ENCODE results near the gene CDKN2B-AS1. TPM values are rescaled to one million over a fixed set of nuclear protein-coding genes. Genes with fewer than 3 reads are reported as not detected.

CDKN2B-AS1 gene
- not detected in 5 replicates for total RNA-seq (2022; extraction: Qiagen RNA extraction)

GRCh38 chr9:21994556-21995005 is at the start of gene CDKN2B-AS1:
Gene CDKN2B-AS1 (plus strand): TSS chr9:21994791.

DNA sequence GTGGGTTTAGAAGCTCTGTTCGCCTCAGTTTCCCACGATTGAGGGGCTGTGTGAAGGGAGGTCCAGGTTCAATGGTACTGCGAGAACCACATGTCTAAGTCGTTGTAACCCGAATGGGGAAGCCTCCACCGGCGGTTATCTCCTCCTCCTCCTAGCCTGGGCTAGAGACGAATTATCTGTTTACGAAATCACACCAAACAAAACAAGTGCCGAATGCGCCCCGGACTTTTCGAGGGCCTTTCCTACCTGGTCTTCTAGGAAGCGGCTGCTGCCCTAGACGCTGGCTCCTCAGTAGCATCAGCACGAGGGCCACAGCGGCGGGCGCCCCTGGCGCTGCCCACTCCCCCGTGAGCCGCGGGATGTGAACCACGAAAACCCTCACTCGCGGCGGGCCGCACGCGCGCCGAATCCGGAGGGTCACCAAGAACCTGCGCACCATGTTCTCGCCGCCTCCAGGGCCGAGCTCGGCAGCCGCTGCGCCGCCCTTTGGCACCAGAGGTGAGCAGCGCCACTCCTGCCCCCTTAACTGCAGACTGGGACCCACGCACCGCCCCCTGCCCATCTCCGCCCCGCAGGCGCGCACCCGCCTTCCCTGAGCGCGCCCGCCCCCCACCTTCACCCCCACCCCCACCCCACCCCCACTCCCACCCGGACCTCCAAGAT is 567 bp upstream of the CDKN2B-AS1 start, which contains the start of gene CDKN2A:
Gene CDKN2A (minus strand): TSS at position 500 of the 663 bp plus-strand sequence.

GRCh38 chr9:22008717-22009505 is 14.3 kb downstream of the CDKN2B-AS1 start, which contains the start of gene CDKN2B:
Gene CDKN2B (minus strand): TSS chr9:22009305. CDS start chr9:22008953, 352 bp downstream.

Other genes with a start within 250 kb of the CDKN2B-AS1 start
- gene MTAP, start 192.2 kb upstream of the CDKN2B-AS1 start, total RNA-seq (2022; extraction: Qiagen RNA extraction), result 5.8 to 18.0 TPM (median 9.1 TPM) in 5 replicates
- 0.15 TPM in 1 of 5 replicates, not detected in the others for gene CDKN2A, start 399 bp upstream of the CDKN2B-AS1 start, total RNA-seq (2022; extraction: Qiagen RNA extraction)
- not detected in 5 replicates for gene CDKN2B, start 14.5 kb downstream of the CDKN2B-AS1 start, total RNA-seq (2022; extraction: Qiagen RNA extraction)

All from A549 treated with AZD2906 at 1 μM for 4 hours (cell line).